NCI-H510A treated with DMSO at 0.1 percent for 48 hours (cell line): ENCODE results near the gene UQCRQ.
"Not testable (repeated sequence)": the region's sequence is repeated elsewhere in the genome, so short reads cannot be mapped to it uniquely, and the experiment has no call there.

ENCODE experiments used
- DNase-seq: peaks from one replicate; lab custom pipeline; 2025; lab: John Stamatoyannopoulos, UW

The UQCRQ gene

DNA sequence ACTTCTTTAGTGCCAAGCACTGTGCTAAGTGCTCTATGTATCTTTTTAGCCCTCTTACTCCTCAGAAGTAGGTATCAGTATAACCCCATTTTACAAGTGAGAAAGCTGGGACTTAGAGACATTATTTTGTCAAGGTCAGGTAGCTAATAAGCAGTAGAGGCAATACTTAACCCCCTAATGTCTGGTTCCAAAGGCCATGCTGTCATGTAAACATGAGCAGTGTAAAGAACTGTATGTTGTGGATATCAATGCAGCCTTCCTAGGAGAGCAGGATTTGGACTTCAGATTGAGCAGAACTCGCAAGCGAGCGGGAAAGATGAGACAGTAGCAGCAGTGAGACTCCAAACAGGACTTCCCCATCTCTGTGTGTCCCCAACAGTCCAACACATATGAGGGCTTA lies 32.4 kb upstream of the UQCRQ start:
- DNase-seq = no peak

DNA sequence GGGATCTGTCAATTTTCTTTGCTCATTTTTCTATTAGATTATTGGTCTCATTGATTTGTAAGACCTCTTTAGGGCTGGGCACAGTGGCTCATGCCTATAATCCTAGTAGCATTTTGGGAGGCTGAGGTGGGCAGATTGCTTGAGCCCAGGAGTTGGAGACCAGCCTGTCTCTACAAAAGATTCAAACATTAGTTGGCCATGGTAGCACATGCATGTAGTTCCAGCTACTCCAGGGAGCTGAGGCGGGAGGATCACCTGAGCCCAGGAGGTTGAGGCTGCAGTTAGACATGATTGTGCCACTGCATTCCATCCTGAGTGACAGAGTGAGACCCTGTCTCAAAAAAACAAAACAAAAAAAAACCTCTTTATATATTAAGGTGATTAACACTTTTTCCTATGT lies 29.6 kb upstream of the UQCRQ start:
- no peak for DNase-seq

DNA sequence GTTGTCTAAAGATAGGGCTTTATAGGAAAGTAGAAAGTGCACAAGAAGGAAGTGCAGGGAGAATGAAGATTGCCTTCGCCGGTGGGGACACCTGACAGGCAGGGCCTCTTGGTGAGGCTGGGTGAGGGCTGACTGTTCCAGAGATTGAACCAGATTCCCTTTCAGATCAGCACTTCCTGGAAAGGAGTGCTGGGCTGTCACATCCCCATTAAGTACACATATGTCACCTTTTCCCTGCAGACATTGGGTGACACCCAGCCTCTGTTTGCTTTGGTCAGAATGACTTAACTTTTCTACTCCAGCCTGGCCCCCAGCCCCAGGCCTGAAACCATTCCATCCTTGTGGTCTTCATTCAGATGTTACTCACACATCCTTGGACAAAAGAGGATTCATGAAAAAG lies 28.6 kb upstream of the UQCRQ start:
- DNase-seq = no peak

DNA sequence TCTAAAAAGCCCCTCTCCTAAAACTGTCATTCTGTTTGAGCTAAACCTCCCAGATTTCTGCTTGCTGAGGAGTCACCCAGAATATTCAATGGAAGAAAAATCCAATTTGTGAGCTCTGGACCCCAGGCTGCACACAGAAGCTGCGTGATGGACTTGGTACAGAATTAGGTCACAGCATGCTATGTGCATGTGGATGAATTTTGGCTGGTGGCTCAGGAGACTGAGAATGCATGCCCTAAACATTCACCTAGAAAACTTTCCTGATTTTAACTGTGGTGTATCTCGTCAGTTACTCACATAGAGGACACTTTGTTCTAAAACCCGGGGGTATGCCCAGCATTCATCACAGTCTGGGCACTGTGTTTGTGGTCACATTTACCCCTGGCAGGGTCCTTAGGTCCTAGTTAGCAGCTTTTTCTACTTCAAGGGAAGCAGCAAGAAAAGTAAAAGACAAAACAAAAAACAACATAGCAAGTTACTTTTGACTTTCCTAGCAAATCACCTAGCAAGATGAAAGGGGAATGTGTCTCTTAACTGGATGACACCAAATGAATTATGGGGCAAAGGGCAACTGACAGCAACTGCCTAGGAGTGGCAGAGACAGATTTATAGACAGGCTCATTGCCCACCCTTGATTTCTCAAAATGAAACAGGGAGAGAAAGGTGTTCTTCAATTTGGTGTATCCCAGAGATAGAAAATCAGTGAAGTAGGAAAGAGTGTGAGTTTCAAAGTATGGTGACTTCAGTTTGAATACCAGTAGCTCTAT lies 27.7 kb upstream of the UQCRQ start:
- DNase-seq = no peak

DNA sequence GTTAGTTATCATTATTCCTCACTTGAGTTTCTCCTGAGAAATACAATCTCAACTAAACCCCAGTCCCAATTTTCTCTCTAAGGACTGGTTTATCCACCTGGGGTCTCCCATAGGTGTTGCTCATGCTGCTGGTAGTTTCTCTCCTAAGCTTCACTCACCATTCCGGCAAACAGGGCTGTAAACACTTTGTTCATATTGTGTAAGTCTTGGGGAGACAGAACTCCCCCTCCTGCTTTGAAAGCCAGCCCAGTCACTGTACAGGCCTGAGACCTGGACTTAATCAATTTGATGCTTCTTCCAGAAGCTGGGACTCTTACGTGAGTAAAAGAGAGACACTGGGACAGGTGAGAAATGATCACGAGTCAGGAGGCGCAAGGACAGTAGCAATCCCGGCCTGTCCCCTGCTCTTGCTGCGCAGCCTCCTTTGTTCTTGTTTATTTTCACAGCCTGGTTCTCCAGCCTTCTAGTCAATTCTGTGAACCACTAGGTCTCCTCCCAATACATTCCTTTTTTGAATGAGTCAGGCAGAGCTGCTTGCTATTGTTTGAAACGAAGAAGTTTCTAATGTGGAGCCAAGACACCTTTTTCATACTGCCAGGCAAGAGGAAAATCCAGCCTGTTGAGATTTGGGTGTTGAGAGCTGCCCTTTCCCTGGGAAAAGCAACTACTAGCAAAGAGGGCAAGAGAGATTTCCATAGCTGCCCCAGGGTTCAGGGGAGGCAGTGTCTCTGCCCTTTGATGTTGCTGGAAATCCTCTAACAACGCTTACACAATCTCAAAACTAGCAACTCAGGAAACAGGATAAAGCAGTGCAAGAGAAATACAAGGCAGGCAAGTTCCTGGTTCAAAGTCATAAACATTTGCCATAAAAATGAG lies 26.8 kb upstream of the UQCRQ start:
- no peak for DNase-seq

DNA sequence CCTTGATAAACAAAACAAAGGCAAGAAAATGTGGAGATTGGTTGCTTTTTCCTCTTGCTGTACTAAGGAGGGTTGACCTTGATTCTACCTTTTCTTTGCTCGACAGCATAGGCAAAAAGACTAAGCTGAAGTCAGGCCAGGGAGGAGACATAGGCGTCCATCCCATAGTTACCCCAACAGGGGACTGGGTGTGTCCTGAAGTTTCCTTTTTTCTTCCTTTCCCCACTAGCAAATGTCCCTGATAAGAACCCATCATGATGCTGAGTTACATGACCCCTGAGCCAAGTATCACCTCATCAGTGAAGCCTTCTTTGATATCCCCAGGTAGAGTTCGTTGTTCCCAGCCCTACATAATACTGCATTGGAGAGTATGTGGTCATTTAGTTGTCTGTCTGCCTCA lies 26.1 kb upstream of the UQCRQ start:
- DNase-seq = no peak

DNA sequence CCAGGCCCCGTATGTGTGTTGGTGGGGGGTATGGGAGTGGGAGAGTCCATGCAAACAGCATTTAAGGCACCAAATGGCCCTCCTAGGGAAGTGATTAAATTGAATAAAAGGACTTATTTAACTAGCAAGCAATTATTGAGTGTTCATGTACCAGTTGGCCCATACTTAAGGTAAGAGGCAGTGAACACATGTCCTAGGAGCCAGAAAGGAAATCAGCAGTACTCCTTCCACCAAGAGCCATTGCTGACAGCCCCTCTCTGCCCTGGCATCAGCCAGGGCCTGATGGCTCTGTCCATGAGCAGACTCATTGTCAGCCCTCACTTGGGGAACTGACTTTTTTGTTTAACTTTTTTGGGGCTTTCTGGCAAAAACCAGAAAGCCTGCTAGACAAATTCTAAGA lies 25.5 kb upstream of the UQCRQ start:
- DNase-seq = no peak

DNA sequence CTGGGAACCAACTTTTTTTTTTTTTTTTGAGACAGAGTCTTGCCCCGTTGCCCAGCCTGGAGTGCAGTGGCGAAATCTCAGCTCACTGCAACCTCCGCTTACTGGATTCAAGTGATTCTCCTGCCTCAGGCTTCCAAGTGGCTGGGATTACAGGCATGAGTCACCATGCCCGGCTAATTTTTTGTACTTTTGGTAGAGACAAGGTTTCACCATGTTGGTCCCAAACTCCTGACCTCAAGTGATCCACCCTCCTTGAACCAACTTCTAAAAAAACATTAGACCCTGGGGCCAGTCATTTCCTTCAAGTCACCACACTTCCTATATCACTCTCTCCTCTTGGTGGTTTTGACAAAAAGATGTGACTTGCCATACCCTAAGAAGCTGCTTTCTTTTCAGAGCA lies 25.1 kb upstream of the UQCRQ start:
- DNase-seq = no peak

DNA sequence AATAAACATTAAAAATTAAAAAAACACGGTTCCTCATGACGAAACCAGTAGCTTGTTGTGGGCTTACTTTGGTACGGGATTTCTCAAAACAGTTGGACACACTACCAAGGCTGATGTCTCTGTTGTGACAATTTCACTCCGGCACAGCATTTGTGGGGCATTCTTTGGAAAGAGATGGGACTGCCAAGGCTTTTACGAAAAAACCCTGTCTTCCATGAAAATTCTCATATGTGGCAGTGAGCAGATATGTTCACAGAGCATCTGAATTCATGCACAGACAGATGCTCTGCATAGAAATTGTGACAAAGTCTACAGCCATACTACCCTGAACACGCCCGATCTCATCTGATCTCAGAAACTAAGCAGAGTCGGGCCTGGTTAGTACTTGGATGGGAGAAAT lies 18.2 kb upstream of the UQCRQ start:
- DNase-seq = no peak

DNA sequence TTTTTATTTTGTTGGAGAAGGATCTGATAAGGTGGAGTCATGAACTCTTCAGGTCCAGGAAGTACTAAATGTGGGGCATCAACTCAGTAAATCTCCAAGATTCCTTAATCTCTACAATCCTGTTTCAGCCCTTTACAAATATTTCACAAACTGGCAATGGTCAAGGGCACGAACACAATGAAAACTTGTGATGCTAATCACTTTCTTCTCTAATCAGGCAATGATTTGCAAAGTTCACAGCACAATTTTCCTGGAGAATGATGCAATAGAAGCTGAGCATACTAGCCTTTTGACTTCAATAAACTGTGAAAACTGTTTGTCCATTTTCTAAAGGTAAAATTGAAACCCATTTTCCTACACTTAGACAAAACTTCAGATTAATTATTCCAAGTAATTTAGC lies 17.1 kb upstream of the UQCRQ start:
- DNase-seq = no peak

DNA sequence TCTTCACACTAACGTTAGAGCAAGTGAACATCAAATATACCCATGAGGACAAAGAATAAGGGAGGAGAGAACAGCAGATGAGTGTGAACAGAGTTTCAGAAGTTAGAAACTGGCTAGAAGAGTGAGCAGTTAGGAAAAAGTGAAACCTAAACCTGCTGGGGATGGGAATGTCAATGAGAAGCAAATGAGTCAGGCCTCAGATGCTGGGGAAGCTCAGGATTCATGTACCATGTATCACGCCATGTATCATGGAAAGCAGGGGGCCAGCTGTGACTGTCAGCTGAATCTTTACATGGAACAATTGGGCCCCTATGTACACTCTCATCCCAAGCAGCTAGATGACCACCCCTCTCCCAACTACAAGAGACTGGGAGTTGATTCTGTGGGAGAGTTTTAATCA lies 16.4 kb upstream of the UQCRQ start:
- DNase-seq = no peak

DNA sequence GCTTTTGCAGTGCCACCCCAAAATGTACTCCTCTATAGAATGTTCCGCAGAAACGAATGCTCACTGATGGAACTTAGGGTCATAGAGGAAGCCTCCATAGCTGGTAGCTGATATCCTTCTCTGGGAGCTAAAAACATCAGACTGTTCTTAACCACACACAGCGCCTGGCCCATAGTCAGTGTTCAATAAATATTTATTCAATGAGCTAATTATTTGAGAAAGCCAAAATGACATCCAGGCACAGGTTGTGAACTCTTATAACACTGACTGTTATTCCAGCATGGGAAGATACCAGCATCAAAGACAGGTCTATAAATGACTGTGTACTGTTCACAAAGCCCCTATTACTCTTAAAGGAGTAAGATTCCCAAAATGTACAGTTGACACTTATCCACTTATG lies 13.1 kb upstream of the UQCRQ start:
- no peak for DNase-seq

DNA sequence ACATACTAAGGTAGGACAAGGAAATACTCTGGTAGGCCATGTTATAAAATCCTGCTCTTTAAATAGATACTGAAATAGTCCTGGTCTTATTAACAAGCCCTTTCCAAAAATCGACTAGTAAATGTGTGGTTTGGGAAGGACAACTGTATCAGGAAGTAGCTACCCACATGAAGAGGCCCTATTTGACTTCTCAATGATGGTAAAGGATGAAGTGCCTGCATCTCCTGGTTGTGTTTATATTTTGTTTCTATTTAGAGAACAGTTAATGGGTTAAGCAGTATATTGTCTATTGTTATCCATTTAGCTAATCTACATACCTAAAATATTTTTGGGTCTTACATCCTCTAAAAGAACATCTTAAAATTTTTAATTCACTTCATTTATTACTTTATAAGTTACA lies 12.7 kb upstream of the UQCRQ start:
- no peak for DNase-seq

DNA sequence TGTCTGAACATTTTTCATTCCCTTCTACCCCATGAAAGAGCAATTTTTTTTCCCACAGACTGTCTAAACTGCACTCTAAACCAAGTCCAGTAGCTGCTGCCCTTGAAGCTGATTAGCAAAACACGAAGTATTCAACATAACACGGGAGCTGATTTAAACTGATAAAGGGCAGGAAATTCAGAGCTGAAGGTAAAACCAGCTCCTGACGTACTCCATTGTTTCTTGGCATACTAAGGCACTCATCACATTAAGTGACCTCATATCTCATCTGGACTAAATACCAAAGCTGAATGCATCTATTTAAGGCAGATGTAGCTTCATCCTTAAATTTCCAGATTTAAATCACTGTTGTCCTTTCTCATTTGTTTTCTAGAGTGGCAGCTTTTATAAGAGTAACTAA lies 12.1 kb upstream of the UQCRQ start:
- DNase-seq = no peak

DNA sequence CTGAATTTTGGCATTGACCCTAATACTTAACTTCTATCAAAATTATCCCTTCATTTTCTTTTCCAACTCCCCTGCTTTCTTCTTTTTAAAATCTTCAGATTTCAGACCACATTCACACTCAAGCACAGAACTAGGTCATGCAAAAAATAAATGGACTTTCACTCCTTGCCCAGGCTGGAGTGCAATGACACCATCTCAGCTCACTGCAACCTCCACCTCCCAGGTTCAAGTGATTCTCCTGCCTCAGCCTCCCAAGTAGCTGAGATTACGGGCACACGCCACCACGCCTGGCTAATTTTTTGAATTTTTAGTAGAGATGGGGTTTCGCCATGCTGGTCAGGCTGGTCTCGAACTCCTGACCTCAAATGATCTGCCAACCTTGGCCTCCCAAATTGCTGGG lies 11.4 kb upstream of the UQCRQ start:
- DNase-seq = not testable (repeated sequence)

DNA sequence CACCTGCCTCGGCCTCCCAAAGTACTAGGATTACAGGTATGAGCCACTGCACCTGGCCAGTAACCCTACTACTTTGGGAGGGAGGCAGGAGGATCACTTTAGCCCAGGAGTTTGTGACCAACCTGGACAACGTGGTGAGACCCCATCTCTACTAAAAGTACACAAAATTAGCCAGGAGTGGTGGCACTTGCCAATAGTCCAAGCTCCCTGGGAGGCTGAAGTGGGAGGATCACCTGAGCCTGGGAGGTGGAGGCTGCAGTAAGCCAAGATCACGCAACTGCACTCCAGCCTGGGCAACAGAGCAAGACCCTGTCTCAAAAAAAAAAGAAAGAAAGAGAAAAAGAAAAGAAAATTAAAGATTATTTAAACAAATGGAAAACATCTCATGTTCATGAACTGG lies 10.4 kb upstream of the UQCRQ start:
- DNase-seq = no peak

DNA sequence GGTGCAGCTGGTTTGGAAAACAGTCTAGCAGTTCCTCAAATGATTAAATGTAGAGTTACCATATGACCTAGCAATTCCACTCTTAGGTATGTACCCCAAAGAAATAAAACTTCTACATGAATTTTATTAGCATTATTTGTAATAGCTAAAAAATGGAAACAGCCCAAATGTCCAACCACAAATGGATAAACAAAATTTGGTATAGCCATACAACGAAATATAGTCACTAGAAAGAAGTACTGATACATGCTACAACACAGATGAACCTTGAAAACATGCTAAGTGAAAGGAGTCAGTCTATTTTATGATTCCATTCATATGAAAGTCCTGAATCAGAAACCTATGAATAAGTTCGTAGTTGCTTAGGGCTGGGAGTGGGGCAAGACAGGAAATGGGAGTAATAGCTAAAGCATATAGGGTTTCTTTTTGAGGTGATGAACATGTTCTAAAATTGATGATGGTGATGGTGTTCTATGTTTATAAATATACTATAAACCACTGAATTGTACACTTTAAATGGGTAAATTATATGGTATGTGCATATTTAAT lies 6.5 kb upstream of the UQCRQ start:
- no peak for DNase-seq

DNA sequence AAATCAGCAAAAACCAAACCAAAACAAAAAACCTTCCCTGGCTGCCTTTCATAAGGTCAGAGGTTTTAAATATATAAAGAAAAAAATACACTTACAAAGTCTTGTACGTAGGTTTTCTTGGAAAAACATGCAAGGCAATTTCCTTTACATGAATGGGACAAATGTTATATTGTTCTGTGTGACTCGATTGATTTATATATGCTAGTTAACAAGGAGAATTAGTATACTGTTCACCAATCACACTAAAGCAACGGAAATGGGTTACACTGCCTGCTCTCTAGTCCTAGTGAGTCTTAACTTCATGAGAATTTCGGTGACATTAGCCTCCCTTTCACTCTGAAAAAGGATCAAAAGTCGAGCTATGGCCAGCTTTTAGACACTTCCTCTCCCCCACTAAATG lies 5.7 kb upstream of the UQCRQ start:
- no peak for DNase-seq

DNA sequence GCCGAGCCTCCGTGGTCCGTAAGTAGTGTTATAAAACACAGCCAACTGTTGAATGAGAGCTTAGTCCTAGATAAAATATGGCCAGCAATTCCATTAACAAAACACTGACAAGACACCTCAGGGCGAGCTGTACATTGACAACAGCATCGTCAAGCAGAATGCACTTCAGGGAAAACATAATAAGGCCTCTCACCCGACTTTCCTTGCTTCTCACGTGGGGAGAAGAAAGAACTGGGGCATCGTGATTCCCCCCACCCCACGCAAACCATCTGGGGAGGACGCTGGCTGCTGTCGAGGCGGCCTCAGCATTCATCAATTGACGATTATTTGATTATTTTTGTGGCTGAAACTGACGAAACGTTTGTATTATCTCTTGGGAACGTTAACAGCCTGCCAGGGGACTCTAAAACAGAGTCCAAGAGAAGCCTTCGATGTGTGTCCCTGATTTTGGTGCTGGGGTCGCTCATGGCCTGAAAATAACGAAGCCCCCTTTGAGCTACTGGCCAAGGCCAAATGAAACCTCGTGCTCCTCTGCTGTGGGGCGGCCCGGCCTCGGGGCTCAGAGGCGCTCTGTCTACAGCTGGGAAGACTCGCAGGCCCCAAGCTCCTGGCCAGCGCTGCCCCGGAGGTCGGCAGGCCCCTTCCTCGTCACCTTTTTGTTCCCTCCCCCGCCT lies 637 bp upstream of the UQCRQ start:
- DNase-seq = no peak

DNA sequence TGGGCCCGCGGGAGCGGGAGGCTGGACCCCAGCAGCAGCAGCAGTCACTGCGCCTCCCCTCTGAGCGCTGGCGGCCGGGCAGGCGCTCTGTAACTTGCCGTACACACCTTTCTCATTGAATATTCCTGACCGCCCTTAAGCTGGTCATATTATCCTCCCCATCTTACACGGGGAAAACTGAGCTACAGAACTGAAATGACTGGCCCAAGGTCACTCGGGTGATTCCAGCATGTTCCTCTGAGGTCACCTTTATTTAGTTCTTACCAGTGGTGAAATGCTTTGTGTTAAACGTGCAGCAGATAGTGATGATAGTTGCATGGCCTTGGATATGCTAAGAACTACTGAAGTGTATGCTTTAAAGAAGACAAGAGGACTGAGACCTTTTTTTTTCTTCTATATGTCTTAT lies 607 bp downstream of the UQCRQ start:
- no peak for DNase-seq

DNA sequence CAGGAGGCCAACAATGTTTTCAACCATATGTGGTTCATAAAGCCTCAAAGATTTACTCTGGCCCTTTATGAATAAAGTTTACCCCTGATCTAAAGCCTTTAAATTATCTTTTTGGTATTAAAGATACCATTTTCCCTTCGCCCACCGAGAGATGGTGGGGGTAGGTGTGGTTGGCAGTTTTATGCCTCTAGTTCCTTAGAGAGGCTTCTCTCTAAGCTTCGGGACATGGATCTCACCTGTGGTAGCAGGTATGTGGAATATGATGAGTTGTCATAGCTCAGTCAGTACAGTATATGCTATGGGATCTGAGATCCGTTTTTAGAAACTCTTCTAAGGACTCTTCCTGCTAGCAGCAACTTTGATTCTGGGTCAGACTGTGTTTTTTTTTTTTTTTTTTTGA lies 2.3 kb downstream of the UQCRQ start:
- DNase-seq = no peak

DNA sequence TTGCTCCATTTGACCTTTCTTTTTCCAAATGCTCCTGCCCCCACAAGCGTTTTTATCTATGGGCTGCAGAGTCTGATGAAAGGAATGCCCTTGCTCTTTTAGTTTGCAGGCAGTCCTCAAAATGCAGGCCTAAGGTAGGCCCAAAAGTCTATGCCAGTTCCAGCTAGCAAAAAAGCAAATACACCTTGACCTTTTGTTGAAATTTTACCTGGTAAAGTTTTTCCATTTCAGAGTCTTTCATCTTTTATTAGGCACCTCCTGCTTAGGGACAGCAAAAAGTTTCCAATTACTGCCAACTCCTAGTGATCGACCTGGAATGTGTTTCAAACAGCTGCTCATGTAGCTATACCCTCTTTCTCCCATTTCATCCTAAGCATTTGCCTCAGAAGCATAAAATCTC lies 4.4 kb downstream of the UQCRQ start:
- no peak for DNase-seq
